Measurements from ENCODE around the gene CPEB2. TPM values are rescaled to one million over a fixed set of nuclear protein-coding genes. Genes with fewer than 3 reads are reported as not detected.
A peak's percentile ranks its signal among the peaks of the same experiment; 100 is the strongest.

The CPEB2 gene
- total RNA-seq, 6 experiments from 2014 or later, result 9.1 to 16.3 (median 12.9) TPM

GRCh38 chr4:15042529-15043167 lies 40.4 kb downstream of the CPEB2 start:
- no peak overlapping the region for H3K27ac ChIP-seq
- H3K9me3 ChIP-seq, result no peaks in the 10 kb centered on the region
- 67% methylated on average over 4 of the region's 4 CpGs for WGBS (ENCODE audit: insufficient coverage, low coverage, low lambda C conversion rate, missing lambda C conversion rate)
- H3K4me3 ChIP-seq, result no peak overlapping the region
- DNase-seq (no peak), ATAC-seq (no peak)
- no peaks in the 10 kb centered on the region for H3K27me3 ChIP-seq
- peaks cover 0 to 4% (median 0%) of the 10 kb centered on the region in 4 donors for H3K36me3 ChIP-seq
- peaks cover 0 to 18% (median 0%) of the 10 kb centered on the region in 4 donors for H3K4me1 ChIP-seq
- no peak for TF ChIP-seq CTCF (IDR thresholded peaks at IDR 0.05)
- TF ChIP-seq POLR2A (IDR thresholded peaks at IDR 0.05), result no peak
- intact Hi-C loops (cut with DNase I), result no loop called here

- WGBS (ENCODE audit: insufficient coverage, low coverage, low lambda C conversion rate, missing lambda C conversion rate), result 85% methylated on average over 3 of the region's 3 CpGs
- no peak for DNase-seq
- peak; percentile 42 to 70 (median 50) for ATAC-seq
- peaks cover 0 to 4% (median 0%) of the 10 kb centered on the region in 4 donors for H3K36me3 ChIP-seq
- H3K9me3 ChIP-seq, result no peaks in the 10 kb centered on the region
- intact Hi-C loops (cut with DNase I), result no loop called here
- no peak overlapping the region for H3K4me3 ChIP-seq
- peak overlapping the region in 2 of 3 donors; percentile 3 to 29 for H3K27ac ChIP-seq
- no peak for TF ChIP-seq POLR2A (IDR thresholded peaks at IDR 0.05)
- peak in 2 of 4 donors; percentile 25 to 33 for TF ChIP-seq CTCF (IDR thresholded peaks at IDR 0.05)
- H3K27me3 ChIP-seq, result no peaks in the 10 kb centered on the region
- peaks cover 0 to 18% (median 0%) of the 10 kb centered on the region in 4 donors for H3K4me1 ChIP-seq
These were observed 40.9 kb downstream of the CPEB2 start for GRCh38 chr4:15043226-15043625.

GRCh38 chr4:15043922-15044321 lies 41.6 kb downstream of the CPEB2 start:
- peak overlapping the region in 2 of 3 donors; percentile 27 to 29 for H3K27ac ChIP-seq
- WGBS (ENCODE audit: insufficient coverage, low coverage, low lambda C conversion rate, missing lambda C conversion rate), result 24% methylated on average over 1 of the region's 1 CpG
- ATAC-seq, result peak; percentile 83 to 94 (median 92)

GRCh38 chr4:15054541-15054940 lies 52.3 kb downstream of the CPEB2 start:
- Histone ChIP-seq H3K4me3 (no peak overlapping the region), H3K27ac (no peak overlapping the region), H3K9me3 (no peaks in the 10 kb centered on the region), H3K27me3 (no peaks in the 10 kb centered on the region), H3K36me3 (peaks cover 0 to 53% (median 14%) of the 10 kb centered on the region in 4 donors), H3K4me1 (no peaks in the 10 kb centered on the region)
- TF ChIP-seq CTCF (IDR thresholded peaks at IDR 0.05), result no peak
- no peak for TF ChIP-seq POLR2A (IDR thresholded peaks at IDR 0.05)
- ATAC-seq (no peak), DNase-seq (no peak)
- intact Hi-C loops (cut with DNase I), result no loop called here
- 100% methylated on average over 2 of the region's 2 CpGs for WGBS (ENCODE audit: insufficient coverage, low coverage, low lambda C conversion rate, missing lambda C conversion rate)

More at GRCh38 chr4:15043922-15044321, 41.6 kb downstream of the CPEB2 start:
- TF ChIP-seq CTCF (IDR thresholded peaks at IDR 0.05), result no peak
- TF ChIP-seq POLR2A (IDR thresholded peaks at IDR 0.05), result no peak
- Histone ChIP-seq H3K27me3 (no peaks in the 10 kb centered on the region), H3K4me3 (no peak overlapping the region), H3K36me3 (no peaks in the 10 kb centered on the region), H3K9me3 (no peaks in the 10 kb centered on the region), H3K4me1 (peaks cover 0 to 18% (median 0%) of the 10 kb centered on the region in 4 donors)
- intact Hi-C loops (cut with DNase I), result no loop called here
- peak in 2 of 3 donors; percentile 45 to 47 for DNase-seq
